Stimulated activated CD4-positive, alpha-beta T cell treated with anti-CD3 and anti-CD28 coated beads, Interleukin-12 subunit alpha, Interleukin-12 subunit beta, amount 100 ng/mL, for 24 hours (primary cell): ENCODE results near the gene CCDC122.
"Not testable (repeated sequence)": the region's sequence is repeated elsewhere in the genome, so short reads cannot be mapped to it uniquely, and the experiment has no call there.

Experiments used
- DNase-seq, 2 experiments: peaks; one replicate each; pipeline ENCODE4 v3.0.0-alpha.2; 2020; ENCODE audit warnings: low read depth in 2 of 2

Gene CCDC122

DNA sequence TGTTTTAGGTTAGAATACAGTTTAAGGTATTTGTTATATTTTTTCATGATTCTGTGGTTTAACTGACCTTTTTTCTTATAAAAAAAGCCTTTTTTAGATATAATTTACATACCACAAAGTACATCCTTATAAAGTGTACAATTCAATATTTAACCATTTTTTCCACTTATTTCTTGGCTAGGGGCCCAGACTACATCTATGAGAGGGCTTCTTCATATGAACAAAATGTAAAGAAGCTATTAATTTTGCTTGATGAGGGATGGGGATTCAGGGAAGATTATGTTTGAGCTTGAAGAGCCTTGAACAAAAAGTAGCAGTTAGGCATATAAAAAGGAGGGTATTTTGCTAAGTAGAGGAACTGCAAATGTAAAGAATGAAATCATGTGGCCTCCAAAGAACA is 2.2 kb downstream of the CCDC122 start:
- no peak for DNase-seq

DNA sequence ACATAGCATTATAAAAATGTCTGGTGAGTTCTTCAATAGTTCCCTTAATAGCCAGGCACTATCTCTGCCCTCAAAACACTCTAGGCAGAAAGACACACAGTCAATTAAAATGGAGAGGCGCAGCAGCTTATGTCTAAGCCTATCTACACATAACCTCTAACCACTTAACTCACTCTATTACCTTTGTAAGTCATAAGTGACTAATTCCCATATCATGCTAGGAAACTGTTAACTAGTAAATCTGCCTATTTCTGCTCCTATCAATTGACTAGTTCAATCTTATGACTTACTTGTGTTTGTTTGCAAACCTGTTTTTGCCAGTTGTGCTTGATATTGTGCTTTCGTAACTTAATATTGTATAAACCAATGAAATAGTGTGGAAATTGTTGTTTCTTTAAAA is 3.2 kb downstream of the CCDC122 start:
- DNase-seq: no peak

DNA sequence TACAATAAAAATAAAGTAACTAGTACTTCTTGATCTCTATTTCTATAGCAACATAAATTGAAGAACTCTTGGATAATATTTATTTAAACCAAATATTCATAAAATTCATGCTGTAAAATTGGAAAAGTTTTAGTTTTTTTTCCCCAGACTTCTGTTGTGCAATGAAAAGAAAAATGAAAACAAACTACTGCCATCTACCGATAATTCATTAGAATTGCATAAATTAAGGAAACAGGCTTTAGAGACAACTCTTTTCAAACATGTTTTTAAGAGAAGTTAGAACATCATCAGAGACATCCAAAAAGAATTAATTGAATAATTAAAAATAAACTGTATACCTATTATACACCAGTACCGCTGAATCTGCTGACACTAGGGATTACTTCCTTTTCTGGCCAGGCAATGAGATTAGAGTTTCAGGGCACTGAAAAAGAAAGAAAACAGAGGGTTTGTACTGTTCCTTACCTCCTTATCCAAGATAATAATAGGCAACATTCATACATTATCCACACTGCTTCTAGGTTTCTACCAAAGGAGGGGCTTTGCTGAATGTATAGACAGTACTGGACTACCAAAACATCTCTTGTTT is 4.9 kb downstream of the CCDC122 start:
- DNase-seq: no peak

DNA sequence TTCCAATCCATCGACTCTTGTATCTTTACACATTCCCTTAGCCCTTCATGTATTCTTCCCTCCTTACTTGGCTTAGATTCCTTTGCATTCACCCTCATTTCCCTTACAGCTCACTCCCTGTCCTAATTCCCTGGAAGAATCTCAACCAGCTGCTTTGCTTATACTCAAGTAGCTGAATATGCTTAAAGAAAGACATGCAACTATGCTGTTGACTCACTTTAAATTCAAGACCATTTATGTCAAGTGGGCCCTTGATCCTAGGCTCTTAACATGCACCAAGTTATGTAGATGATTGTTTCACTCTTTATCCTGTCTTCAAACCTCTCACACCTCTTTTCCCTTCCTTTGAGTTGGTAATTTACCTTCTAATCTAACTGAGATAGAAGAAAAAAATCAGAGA is 7.4 kb downstream of the CCDC122 start:
- no peak for DNase-seq

DNA sequence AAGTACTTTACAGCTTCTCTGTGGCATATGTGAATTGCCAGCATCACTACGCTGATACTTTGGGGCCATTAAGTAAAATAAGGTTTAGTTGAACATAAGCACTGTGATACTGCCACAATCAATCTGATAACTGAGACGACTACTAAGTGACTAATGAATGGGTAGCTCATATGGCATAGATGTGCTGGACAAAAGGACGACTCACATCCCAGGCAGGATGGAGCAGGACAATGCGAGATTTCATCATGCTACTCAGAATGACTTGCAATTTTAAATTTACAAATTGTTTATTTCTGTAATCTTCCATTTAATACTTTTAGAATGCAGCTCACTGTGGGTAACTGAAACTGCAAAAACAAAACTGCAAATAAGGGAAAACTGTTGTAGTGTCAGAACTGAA is 13.6 kb downstream of the CCDC122 start:
- no peak for DNase-seq

DNA sequence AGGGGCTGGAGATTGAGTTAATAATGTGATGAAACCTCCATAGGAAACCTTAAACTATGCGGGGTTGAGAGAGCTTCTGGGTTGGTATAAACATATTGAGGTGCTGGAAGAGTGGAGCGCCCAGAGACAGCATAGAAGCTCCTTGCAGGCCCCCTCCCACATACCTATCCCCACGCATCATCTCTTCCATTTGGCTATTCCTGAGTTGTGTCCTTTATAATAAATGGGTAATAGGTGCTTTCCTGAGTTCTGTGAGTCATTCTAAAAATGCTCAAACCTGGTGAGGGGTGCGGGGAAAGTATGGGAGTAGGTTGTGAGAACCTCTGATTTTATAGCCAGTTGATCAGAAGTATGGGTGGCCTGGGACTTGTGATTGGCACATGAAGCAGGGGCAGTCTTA is 14.6 kb downstream of the CCDC122 start:
- no peak for DNase-seq

DNA sequence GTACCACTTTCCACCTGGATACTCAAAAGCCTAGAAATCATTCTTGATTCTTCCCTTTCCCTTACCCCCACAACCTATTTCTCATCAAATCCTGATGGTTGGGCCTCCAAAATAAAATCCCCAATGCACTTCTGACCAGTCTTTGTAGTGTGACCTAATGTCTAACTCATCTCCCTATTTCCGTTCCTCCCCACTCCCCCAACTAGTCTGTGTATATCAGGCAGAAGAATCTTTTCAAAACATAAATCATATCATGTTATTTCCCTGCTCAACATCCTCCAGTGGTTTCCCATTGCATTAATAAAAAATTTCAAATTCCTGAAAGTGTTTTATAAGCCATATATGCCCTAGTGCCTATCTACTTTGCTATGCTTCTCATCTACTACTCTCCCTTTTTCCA is 17.7 kb downstream of the CCDC122 start:
- DNase-seq: no peak

DNA sequence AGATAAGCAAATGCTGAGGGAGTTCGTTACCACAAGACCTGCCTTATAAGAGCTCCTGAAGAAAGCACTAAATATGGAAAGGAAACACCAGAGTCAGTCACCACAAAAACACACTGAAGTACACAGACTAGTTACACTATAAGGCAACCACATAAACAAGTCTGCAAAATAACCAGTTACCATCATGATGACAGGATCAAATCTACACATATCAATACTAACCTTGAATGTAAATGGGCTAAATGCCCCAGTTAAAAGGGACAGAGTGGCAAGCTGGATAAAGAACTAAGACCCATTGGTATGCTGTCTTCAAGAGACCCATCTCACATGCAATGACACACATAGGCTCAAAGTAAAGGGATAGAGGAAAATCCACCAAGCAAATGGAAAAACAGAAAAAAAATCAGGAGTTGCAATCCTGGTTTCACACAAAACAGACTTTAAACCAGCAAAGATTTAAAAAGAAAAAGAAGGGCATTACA is 26.6 kb downstream of the CCDC122 start:
- no peak for DNase-seq

DNA sequence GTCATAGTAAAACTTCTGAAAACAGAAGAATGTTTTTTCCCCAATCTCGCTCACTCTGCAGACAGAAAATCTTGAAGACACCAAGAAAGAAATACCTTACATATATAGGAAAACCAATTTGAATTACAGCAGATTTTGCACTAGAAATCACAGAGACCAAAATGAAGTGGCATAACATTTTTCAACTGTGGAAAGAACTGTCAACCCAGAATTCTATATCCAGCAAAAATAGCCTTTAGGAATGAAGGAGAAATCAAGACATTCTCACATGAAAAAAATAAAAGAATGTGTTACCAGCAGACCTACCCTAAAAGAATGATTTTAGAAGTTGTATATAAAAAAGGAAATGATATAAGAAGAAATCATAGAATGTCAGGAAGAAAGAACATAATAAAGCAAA is 28.7 kb downstream of the CCDC122 start:
- no peak for DNase-seq

DNA sequence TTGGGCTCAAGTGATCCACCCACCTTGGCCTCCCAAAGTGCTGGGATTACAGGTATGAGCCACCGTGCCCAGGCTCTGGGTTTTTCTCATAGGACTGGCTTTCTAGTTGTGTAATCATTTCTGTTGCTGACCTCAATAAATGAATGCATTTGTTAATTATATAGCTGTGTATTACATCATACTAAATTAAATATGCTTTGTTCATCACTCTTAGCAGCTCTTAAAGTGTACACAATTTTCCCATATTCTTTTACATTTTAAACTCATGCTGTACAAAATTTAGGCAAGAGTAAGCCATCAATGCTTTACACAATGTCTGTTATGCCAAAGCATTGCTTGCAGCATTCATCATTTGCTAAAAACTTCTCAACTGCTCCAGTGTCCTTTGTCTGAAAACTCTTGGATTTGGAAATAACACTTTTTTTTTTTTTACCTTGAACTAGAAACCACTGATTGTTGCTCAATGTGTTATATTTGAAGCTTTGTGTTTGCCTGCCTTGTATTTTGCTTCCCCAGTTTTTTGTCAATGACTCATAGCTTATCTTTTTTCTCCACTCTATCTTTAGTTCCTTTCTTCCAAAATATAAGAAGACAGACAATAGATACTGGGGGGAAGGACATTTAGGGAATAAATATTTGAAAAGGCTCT is 31.4 kb downstream of the CCDC122 start:
- DNase-seq: no peak

DNA sequence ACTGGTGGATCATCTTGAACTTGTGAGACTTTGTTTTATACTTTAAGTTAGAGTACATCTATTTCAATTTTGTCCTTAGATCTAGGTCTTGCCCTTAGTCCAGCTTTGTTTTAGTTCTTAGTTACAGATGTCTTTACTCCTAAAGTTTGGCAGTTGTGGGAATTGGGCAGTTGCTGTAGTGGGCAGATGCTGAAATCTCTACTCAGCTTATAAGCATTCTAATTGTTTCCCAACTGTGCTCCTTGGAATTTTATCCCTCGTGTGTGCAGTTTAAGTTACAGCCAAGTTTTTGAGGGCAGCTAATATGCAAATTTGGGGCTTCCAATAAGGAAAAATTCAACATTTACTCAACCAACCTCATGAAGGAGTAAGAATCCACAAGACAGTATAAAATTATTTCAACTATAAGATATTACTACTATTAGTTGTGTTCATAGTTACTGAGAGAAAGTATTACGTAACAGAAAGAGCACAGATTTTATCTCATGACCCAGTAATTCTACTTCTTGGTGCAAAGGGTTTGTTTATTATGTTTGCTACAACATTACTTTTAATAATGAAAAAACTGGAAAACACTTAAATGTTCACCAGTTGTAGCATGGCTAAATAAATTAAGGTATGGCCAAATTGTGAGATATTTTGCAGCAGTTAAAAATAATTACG is 32.9 kb downstream of the CCDC122 start:
- DNase-seq: no peak

DNA sequence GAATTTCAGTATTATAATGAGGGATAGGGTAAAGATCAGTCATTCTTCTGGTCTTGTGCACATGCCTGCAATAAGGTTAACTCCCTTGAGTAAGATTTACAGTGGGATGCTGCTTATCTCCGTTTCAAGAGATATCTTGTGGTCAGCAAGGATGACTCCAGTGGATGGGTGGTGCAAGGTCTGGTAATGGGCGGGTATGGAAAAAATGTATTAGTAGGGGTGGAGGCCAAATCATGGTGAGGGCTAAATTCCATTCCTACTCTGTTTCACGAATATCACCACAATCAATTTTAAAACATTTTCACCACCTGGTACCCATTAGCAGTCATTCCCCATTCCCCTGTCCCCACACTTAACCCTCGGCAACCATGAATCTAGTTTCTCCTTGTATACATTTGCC is 40.6 kb downstream of the CCDC122 start:
- DNase-seq: no peak

DNA sequence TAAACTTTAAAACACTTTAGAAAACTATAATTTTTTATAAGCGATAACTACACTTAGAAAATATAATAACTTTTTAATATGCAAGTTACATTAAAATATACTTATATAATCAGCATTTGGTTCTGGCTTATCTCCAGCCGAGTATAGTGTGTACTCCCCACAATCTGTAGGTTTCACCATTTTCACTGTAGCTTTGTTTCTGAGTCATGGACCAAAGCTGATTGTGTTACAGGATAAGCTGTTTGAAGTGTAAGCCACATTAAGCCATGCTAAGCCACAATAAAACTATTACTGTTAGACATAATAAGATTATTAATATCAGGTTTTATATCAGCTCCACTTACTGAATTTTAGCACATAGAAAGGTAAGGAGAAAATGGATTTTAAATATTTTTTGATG is 43.8 kb downstream of the CCDC122 start:
- no peak for DNase-seq

DNA sequence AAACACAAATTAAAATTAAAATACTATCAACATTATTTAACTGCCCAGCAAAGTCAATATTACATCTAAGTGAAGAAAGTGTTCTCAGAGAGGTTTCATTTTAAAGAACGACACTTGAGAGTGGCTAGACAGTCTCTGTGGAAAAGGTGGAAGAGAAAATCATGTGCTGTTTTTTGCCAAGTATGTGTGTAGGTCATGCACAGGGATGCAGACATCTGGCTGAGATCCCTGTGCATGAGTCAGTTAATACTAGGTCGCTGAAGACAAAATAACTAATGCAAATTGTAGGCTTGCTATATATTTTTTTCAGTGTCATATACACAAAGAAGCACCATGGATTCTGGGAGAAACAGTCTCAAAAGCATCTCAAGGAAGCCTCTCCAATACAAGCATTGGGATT is 48.5 kb downstream of the CCDC122 start:
- no peak for DNase-seq

DNA sequence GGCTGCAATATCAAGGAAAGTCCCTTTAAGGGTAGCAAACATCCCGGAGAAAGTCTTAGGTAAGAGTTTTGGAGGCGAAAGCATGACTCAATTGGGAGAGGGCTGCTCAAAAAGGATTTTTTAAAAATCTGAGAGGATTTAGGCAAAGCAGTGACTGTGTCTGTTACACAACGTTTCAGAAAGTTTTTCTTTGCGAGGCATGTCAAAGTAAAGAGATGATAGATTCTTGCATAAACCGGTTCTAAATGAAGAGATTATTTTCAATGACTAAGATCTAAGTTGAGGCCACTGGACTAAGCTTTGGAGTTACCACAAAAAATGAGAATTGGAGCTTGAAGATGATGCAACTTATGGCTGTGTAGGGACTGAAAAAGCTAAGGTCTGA is 49.1 kb downstream of the CCDC122 start:
- DNase-seq: no peak

DNA sequence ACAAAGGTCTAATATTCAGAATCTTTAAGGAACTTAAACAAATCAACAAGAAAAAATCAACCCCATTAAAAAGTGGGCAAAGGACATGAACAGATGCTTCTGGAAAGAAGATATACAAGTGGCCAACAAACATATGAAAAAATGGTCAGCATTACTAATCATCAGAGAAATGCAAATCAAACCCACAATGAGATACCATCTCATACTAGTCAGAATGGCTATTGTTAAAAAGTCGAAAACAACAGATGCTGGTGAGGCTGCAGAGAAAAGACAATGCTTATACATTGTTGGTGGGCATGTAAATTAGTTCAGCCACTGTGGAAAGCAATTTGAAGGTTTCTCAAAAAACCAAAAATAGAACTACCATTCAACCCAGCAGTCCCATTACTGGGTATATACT is 54.9 kb downstream of the CCDC122 start:
- not testable (repeated sequence) for DNase-seq

DNA sequence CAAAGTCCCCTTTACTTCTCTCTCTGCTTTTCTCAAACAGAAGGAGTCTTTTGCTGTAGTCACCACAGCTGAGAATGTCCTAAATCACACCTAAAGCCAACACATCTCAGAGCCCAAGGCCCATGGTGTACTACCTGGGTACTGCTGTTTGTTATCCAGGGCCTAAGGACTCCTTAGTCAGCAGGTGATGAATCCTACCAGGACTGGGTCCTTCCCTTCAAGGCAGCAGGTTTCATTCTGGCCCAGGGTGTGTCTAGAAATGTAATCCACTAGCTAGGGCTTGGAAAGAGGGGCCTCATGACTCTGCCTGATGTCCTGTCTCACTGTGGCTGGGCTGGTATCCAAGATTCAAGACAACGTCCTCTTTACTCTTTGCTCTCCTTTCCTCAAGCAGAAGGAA is 56.6 kb downstream of the CCDC122 start:
- DNase-seq: no peak

DNA sequence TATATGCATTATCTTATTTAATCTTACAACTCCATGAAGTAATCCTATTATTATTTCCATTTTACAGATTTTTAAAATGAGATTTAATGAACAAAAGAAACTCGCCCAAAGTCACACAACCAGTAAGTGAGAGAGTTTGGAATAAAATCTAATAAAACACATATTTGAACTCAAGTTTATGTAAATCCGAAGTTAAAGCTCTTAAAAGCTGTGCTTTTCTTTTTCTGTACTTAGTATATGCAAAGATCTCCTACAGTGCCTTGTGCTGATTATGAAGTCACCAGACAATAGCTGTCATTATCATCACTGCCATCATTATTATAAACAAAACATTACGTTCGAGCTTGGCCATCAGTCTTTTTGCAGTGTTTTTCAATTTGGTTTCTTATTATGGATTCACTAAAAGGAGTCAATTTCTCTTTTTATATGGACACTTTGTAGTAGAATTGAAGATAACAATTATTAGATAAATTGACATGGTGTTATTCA is 63.1 kb downstream of the CCDC122 start:
- DNase-seq: no peak

DNA sequence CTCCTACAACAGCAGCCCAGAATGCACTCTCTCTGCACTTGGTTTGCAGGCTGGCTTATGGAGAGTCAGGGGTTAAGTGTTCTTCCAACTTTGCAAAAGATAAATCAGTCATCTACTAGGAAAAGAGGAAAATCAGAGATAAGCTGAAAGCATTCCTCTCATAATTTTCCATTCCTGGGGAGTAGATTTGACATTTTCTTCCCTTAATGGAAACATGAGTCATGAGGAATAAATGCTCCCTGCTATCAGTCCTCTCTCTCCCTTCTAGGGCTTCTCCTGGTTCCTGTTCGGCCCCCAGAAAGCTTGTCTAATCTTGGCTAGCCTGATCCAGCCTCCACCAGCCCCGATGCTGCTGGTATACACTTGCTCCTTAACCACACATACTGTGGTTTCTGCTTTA is 64.3 kb downstream of the CCDC122 start:
- DNase-seq: no peak

DNA sequence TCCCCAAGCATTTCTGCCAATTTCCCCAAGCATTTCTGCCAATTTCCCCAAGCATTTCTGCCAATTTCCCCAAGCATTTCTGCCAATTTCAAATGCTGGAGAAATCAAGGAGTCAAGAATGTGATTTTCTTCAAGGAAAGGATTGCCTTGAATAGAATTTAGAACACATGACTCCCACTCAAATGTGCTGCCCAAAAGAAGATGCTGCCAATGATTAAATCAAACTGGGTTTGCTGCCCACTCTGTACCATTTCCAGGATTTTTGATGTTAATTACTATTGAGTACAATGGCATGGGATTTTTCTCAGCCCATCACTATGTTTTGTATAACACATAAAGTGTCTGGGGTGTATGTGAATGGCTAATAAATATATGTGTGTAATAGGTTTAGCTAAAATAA is 70.9 kb downstream of the CCDC122 start:
- DNase-seq: no peak

DNA sequence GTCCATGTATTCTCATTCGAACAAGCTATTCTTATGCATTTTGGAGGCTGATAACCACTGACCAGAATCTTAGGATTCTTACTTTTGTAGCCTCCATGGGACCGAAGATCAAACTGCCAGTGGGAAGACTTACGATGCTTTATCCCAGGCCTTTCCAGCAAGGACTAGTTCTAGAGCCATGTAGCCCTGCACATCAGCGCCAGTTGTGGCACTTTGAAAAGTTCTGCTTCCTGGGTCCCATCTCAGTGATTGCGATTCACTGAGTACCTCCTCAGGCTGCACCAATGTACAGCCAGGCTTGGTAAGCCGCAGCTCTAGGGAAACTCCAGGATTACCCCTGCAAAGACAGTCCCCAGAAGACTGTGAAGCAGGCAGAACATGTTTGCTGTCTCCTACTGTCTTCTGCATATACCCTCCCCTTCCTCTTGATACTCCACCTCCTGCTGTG is 73.8 kb downstream of the CCDC122 start:
- DNase-seq: no peak

DNA sequence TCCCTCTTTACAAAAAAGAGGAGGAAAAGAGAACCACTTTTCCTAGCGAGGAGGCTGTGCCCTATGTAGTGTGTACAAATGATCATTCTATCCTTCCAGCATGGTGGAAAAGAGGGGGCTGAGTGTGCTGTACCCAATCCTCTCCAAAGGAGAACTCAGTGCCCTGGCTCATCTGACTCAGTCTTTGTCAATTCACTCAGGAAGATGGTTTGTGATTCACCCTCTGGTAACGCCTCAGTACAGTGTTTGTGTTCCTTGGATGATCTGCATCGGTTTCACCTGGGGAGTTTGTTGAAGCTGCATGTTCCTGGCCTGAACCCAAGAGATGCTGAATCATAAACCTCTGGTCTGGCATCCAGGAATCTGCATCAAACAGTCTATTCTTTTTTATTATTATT is 74.5 kb downstream of the CCDC122 start:
- no peak for DNase-seq

DNA sequence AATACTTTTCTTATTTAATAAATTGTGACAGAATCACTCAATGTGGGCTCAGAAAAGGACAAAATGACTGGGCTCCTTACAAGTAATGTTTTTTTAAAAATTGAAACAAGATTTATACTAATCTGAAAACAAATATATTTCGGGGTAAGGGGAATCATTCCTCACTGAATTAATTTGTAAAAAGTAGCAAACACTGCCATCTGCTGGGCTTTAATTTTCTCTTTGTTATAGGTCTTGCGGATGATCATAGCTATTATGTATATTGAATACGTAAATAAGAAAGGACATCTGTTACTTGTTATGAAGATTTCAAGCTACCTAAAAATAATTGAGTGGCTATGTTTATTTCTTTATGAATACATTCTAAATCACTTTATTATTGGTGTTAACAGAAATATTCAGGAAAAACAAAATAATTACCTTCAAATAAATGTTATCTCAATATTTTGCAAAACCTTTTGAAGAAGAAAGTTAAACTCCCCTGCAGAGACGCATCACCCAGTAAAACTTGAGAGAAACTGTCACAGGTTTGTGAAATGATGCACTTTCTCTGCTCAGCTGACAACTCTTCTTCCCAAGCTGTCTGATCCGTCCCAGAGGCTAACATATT is 75.0 kb downstream of the CCDC122 start:
- no peak for DNase-seq
